Inferior parietal cortex (tissue), 1 donor: Measurements from ENCODE around the gene QKI.

Experiments used
- DNase-seq: peaks from one replicate; pipeline ENCODE4 v3.0.0-alpha.2; 2016; ENCODE audit errors: extremely low spot score

QKI gene

DNA sequence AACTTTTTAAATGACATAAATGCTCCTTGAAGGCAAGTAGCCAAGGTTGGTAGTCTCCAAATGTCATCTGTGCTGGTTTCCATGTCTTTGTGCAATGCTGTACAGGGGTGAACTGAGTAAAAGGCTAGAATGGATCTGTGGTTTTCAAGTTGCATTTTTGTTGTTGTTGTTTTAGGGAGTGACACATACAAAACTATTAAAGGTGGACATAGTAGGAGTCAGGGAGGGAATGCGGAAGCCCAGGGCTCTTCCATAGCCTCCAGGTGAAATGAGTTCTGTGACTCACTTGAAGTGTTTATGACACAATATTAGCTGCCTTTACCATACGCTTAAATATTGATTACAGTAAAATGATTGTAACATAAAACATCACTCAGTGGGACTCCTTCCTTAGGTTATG is 22.5 kb upstream of the QKI start:
- DNase-seq, result no peak

DNA sequence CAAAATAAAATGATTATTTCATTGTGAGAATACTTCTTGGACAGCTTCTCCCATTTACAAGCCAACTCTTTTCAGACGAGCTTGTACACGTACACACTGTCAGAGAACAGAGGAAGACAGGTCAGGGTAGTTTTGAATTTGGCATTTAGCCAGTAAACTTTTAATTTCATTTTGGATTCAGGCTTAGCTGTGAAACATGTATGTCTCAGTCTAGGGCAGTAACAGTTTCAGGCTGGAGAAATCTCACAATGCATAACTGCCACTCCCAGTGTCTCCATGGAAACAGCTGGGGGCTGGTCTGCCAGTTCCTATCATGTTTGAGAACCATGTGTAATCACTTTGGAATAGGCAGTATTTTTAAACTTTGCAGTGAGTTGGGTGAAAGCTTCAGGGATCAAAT is 22.0 kb upstream of the QKI start:
- no peak for DNase-seq

DNA sequence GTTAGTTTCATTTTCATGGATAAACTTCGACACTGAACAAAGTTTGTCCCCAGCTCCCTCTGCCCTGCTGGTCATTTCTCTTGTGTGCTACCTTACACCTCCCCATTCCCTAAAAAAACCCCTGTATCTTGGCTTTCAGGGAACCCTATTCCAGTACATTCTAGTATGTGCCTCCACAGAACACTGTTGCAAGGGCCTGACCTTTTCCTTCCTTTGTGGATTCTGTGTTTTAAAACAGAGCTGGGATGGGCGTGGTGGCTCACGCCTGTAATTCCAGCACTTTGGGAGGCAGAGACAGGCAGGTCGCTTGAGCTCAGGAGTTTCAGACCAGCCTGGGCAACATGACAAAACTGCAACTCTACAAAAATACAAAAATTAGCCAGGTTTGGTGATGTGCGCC is 20.6 kb upstream of the QKI start:
- no peak for DNase-seq

DNA sequence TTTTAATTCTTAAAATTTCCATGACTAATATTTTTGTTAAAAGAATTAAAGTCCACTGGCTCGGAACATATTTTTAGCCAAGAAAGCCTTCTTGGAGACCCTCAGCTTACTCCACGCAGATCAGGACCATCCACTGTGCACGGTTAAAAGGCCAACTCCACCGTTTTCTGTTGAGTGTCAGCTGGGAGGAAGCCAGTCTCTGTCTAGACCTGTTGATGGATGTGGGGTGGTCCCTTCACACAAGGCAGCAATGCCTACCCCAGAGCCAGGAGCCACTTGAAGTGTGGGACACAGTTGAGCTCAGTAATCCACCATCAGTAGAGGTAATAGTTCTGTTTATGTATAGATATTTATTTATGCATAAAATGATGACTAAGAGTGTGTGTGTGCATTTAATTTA is 19.9 kb upstream of the QKI start:
- no peak for DNase-seq

DNA sequence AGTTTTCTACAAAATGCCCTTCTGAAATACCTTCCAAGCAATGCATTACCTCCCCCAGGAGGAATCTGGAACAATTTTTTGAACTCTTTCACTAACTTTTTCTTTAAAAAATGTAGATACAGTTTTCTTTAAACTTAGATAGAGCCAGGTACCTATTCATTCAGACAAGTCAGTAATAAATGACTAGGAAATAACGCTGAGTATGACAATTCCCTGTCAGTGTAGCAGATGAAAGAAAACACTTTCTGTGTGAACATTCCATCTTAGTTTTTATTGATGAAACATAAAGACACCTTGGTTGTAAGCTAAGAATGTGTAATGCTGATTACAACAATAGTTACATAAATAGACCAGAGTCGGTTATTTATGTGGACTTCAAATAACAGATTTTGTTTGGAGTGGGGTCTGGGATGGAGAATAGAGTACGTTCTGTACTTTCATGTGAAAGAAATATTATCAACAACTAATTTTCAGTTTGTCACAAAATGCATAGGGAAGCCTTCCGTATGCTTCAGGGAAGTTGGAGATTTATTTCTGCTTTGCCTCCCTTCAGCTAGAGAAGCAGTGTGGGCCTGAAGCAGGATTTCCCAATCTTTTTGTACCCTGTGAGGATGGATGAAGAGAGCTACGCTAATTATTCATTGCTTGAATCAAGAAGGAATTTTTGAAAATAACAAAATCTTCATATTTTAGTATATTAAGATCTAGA is 19.2 kb upstream of the QKI start:
- DNase-seq, result no peak

DNA sequence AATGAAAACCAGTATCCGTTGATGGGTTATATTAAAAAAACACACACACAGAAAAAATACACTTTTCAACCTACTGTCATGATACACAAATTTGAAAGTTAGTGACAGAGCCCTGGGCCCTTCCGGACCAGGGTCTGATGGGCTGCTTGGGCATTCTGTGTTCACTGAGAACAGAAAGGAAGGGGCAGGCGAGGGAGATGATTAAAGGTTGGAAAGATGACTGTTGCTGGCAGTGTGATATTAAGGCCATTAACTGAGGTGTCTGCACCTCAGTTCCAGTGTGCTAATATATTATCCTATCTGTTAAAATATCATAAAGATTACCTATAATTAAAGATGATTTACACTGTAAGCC is 18.7 kb upstream of the QKI start:
- no peak for DNase-seq

DNA sequence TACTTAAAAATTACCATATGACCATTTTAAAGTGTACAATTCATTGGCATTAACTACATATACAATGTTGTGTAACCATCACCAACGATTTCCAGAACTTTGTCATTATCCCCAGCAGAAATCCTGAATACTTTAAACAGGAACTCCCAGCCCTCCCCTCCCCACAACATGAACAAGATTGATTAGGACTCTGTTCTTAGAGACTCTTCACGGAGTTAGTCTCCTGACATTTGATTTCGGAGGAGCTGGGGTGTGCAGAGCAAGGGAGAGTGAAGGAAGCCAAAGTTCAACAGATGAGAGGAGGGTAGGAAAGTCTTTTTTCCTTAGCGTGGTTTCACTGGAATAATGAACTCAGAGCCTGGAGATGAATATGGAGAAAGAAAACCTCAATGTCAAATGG is 17.2 kb upstream of the QKI start:
- peak; percentile 42 for DNase-seq

DNA sequence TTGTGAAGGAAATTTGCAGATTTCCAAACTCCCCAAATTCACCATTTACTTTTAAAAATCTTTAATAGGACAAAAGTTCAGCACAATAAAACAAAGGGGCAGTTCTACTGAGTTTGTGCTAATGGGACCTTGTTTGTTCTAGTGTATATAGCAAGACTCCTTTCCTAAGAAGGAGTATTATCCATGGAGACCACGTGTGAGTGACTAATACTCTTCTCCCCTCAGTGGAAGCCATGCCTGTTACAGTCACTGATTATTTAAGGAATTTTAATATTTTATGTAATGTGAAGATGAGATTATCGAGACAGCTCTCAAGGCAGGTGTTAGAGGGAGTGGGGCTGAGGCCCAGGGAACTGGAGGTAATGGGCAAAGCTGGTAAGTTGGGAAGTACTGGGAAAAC is 16.4 kb upstream of the QKI start:
- no peak for DNase-seq

DNA sequence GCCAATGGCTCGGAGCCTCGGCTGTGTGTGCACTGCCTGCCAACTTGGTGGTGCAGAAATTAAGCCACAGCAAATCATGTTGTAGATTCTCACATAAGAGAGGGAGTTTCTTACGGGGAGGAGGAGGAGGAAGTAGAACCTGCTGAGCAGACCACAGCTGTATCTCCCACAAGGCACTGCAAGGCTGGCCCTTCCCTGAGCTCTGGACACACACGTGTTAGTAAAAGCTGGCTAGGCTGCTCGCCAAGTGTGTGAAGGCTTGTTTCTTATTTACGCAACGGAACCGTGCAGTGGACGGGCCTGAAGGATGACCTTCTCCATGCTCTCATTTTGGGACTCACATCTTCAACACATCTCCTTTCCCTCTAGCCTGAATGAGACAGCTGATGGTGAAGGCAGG is 15.7 kb upstream of the QKI start:
- peak; percentile 44 for DNase-seq

DNA sequence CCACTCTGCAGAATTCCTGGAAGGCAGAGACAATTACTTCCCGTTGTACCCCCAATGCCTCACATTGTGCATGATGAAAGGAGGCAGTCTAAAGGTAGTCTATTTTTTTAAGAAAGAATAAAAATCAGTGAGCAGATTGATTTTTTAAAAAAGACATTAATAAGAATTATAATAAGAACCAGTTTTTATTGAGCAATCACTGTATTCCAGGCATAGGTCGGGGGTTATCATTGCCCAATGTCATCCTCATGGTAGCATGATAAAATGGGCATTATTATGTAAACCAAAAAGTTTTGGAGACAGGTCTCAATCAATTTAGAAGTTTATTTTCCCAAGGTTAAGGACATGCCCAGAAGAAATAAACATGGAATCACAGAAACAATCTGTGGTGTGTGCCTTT is 14.0 kb upstream of the QKI start:
- DNase-seq, result no peak

DNA sequence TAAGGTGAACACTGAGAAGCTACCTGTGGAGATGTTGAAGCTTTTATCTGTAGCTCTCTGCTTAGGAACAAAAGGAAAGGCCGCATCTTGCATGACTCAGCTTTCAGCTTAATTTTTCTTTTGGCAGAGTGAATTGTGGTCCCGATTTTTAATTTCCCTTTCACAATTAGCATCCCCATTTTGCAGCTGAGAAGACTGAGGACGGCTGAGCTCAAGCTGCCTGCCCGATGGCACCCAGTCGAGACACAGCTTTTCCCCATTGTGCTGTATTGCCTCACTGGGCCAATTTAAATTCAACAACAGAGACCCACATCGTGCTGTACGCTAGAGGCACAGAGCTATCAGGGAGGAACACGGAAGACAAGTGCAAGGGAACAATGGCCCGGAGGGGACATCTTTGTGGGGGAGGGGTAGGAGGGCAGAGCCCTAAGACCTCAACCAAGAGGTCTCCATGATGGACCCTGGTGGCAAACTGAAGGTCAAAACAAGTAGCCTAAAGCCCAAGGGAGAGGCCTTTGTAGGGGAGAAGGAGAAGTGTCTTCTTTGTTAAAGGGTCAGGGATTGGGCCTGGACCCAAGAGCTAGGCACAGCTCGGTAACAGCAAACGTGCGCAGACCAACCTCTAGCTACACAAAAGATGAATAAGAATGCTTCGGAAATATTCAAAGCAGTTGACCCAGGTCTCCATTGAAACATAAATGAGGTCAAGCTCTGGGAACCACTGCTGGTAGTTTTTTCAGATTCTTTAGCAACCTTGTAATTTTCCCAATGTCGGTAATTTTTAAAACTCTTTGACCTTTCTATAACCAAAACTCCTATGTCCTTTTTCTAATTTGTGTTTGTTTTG is 13.3 kb upstream of the QKI start:
- no peak for DNase-seq

DNA sequence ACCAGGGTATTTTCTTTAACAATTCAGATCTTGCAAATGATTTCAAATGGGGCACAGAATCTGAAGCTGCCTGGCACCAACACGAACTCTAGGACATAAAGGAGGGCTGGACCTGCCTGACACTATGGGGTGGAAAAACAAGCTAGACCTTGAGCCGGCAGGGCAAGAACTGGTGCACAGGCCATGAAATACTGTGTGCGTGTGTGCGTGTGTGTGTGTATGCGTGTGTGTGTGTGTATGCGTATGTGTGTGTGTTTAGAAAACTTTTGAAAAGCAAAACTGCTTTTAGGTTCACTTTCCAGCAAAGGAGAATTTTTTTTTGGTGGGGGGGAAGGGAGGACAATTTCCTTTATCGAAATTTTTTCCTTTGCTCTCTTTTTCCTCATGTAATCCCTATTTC is 11.9 kb upstream of the QKI start:
- no peak for DNase-seq

DNA sequence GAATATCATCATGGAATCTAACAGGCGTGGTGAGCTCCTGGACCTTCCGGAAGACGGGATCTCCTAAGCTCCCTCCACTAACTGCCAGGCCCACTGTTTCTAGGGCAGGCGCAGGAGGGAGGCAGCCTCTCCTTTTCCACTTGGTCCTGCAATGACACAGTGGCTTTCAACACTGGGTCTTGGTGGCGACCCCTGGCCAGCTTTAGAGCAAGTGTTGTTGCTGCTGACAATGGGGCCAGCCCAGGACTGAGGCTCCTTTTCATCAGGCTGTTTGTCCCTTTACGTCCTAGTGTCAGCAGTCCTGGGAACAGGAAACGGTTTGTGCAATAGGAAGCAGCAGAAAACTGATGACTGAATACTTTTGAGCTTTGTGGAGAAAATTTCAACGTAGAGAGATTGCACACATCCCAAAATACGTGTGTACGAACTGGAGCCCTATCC is 9.7 kb upstream of the QKI start:
- no peak for DNase-seq

DNA sequence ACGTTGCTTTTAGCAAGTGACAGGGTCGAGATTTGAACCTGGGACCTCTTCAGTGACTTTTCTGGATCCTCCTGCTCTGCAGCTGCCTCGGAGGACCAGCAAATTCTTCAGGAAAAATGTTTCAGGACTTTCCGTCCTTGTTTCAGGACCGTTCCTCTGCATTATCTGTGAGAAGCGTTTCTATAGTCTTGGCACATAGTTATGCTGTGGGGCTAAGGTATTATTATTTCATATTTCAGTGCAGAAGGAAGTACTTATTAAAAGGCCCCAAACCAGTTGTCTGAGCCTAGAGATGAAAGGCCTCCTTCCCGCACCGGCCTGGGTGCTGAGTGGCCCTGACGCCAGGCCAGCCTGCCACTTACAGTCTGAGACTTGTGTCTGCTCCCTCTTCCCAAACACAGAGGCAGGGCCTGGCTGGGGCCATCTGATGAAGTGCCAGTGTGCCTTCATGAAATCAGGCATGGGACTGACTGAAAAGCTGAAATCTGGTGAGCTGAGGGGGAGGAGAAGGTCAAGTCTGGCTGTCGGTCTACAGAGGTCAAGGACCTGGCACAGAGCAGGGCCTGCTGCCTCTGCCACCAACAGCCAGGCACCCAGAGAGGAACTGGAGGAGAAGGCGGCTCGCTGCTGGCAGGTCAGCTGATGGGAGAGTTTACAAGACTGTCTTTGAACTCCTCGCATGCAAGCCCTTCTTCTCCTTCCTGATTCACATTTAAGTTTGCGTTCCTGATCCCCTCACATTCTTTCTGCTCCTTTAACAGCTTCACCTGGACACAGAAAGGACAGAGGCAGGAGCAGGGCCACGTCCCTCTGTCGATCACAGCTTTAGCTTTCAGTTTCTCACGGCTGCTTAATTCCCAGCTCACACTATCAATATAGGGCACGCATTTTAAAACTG is 8.9 kb upstream of the QKI start:
- DNase-seq, result no peak

DNA sequence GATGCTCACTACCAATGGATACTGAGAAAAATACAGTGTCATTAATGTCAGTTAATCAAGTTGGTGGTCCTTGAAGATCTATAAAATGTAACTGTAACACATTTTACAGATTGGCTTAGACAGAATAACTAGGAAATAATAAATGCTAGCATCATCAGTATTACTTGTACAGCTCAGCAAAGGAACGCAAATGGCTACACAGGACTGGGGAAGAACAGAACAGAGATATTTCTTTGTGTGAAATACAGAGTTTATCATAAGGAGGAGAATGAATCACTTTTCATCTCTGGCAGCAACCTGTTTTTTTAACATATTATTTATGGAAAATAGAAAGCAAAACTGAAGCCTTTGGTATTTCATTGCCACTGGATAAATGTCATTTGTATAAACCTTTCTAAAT is 8.2 kb upstream of the QKI start:
- no peak for DNase-seq

DNA sequence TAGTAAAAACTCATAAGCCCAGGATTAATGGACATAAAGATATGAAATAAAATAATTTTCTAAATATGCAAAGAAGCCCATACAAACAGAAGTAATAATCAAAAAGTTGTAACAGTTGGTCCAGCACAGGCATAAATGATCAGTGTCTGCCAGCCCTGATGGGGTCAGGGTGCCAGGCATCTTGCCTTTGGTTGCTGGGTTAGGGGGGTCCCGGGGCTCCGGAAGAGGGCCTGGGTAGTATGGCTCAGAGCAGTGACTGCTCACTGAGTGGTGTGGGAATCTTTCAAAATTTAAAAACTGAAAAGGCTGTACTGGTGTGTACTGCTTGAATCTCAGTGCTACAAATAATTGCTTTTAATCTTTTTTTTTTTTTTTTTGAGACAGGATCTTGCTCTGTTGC is 7.7 kb upstream of the QKI start:
- no peak for DNase-seq

DNA sequence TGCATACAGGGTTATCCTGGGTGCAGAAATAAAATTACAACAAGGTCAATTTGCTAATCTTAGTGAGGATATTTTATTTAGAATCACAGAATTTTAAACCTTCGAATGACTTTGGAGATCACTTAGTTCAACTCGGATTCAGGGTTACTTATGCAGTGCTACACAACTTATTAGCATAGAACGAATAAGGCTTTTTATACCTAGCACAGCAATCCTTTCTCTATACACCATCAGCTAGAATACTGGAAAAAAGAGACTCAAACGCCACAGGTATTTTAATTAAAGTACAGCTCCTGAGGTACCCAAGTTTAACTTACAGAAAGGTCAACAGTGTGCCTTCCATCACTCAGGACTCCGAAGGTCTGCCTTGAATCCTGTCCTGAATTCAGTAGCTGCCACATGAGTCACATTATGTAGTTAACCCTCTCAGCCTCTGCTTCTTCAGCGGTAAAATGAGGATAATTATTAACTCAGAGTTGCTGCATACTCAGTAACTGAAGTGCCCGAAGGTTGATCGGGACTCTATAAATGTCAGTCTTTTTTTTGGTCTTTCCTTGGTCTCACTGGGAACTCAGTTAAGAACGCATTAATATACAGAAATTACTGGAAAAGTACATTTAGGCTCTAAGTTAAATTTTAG is 6.0 kb upstream of the QKI start:
- DNase-seq, result no peak

DNA sequence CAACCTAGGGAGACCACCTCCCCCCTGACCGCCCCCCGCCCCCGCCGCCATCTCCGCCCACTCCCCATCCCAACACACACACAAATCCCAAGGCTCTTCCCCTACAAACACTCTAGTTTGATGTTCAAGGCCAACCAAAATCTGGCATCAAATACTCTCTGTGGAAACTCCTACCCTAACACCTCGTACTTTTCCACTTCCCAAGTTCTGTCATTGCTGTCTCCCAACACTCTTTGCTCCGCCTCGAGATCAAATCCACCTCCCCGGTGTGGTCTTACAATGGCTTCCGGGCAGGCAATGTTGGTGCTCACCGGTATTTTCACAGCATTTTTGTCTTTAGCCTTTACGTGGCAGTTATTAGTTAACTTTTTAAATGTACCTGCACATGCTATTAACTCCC is 4.8 kb upstream of the QKI start:
- no peak for DNase-seq

DNA sequence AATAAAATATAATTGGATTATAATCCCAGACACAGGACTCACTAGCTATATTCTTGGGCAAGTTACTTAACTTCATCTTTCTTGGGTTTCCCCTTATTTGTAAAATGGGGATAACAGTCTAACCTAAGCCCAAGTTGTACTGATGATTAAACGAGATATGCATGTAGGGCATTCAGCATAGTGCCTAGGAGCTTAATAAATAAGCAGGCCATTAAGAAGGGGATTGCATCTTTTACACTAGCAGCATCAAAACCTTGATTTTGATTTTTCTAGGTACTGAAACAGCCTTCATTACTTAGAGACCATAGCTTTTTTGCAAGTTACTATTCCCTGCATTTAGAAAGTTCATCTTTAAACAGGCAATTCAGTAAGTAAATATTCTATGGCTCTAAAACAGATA is 2.2 kb upstream of the QKI start:
- DNase-seq, result no peak

DNA sequence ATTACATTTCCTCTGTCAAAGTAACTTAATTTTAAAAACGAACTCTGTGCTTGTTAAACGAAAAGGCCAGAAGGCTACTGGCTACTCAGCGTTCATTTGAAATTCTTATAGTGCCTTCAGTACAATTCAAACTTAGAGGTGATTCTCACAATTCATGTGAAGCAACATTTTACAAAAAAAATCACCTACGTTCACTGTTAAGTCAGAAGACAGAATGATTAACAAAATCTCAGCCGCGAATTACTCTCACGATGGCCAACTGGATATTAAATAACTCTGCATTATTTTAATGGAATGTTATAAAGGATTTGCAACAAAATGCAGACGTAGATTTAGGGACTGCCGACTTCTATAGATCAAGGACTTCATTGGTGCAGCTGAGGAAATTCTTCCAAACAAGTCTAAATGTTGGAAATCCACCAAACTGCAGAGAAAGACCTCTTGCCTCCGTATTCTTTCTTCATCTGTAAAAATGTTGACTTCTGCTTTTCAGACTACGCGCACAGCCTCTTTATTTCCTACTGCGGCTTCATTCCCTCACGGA is 1.6 kb upstream of the QKI start:
- DNase-seq, result no peak

DNA sequence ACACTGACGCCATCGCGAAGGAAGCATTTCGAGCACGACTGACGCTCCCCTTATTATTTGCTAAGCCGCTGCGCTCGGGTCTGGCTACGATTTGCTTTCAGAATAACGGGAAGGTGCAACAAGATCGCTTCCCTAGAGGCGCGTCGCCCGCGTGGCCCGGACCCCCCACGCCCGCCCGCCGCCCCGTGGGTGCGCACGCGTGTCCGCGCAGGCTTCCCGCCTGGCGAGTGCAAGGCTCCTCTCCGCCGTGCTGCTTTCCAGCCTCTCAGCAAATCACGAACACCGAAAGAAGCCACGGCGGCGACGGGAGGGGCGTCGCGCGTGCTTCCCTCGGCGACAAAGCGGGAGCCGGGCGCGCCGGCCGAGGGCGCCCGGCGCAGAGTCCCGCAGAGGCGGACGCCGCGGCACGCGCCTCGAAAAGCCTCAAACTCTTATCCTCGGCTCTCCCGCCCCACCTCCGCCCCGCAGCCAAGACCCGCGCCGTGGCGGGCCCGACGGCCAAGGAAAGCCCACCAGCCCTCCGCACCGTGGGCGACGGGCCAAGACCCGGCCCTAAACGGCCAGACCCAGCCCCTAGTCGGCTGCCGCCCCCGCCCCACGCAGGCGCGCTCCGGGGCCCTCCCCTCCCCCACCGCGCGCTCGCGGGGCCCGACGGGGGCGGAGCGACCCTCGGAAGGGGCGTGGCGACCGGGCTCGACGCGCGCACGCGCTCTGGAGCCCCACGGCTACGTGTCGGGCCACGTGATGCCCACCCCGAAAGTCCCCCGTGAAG is 987 bp upstream of the QKI start:
- DNase-seq, result peak; percentile 90
